ENCODE measurements around the gene CDC27. TPM values are rescaled to one million over a fixed set of nuclear protein-coding genes. Genes with fewer than 3 reads are reported as not detected.

CDC27 gene
- total RNA-seq, 1 experiment from 2014 or later = 97.5 TPM

DNA sequence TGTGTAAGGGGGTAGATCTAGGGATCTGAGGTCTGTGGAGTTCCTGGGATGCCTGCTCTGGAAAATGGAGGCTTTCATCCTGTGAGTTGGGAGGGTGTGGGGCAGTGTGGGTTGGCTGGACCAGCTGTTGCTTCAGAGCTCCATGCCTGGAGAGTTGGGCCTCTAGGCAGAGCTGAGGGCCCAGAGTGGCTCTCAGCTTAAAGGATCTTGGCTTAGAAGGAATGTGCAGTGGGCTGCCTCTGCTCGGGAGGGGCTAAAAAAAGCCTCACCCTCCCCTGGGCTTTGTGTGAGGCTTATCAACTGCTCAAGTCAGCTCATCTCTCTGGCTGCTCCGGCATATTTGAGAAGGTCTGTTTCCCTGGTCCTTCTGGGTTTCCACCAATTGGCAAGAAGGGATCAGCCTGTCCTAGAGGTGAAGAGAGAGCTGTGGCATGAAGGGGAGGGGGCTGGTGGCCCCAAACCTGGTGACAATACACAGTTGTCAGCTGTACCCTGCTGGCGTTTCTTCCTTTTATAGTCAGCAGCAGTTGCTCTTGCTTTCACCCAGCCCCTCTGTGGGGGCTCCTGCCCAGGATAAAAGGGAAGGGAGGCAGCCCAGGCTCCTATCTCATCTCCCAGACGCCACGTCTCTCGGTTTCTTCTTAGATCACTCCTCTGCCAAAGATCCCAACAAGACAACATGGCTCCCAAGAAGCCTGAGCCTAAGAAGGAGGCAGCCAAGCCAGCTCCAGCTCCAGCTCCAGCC is 19.8 kb upstream of the CDC27 start, which contains the start of gene MYL4:
MYL4 (plus strand) TSS at position 605 of the 745 bp plus-strand sequence; CDS start at position 680, 75 bp downstream.
- ChIA-PET POLR2A (no interaction called here), CTCF (no interaction called here)
- H3K4me3 ChIP-seq (ENCODE audit: low read depth in 2 of 2, low read length in 2 of 2) = no peak within 1 kb of the TSS
- ATAC-seq (no peak), DNase-seq (ENCODE audit: low read depth, low spot score) (no peak)
- no peak within 1 kb of the TSS for H3K27ac ChIP-seq (ENCODE audit: low read length)
- intact Hi-C loops (cut with micrococcal nuclease; ENCODE audit: unreplicated experiment) (no loop called here), in situ Hi-C loops (cut with HindIII; ENCODE audit: low pct_unique_long_range_greater_than_20kb, low sequenced_read_pairs) (no loop called here)
- no peaks in the 10 kb centered on the region for H3K27me3 ChIP-seq (ENCODE audit: control insufficient read depth, insufficient read depth, low read length)
- BruUV-seq (replicated peaks) = no TSS peak
- TF ChIP-seq TCF7L2 (IDR thresholded peaks at IDR 0.05; ENCODE audit: low read depth, low read length) (no peak), SIN3A (IDR thresholded peaks at IDR 0.05; ENCODE audit: borderline replicate concordance, insufficient read depth, low read depth, low read length) (no peak), POLR2AphosphoS5 (IDR thresholded peaks at IDR 0.05; ENCODE audit: low read depth, low read length) (no peak)
- TF ChIP-seq, protein P1, sequence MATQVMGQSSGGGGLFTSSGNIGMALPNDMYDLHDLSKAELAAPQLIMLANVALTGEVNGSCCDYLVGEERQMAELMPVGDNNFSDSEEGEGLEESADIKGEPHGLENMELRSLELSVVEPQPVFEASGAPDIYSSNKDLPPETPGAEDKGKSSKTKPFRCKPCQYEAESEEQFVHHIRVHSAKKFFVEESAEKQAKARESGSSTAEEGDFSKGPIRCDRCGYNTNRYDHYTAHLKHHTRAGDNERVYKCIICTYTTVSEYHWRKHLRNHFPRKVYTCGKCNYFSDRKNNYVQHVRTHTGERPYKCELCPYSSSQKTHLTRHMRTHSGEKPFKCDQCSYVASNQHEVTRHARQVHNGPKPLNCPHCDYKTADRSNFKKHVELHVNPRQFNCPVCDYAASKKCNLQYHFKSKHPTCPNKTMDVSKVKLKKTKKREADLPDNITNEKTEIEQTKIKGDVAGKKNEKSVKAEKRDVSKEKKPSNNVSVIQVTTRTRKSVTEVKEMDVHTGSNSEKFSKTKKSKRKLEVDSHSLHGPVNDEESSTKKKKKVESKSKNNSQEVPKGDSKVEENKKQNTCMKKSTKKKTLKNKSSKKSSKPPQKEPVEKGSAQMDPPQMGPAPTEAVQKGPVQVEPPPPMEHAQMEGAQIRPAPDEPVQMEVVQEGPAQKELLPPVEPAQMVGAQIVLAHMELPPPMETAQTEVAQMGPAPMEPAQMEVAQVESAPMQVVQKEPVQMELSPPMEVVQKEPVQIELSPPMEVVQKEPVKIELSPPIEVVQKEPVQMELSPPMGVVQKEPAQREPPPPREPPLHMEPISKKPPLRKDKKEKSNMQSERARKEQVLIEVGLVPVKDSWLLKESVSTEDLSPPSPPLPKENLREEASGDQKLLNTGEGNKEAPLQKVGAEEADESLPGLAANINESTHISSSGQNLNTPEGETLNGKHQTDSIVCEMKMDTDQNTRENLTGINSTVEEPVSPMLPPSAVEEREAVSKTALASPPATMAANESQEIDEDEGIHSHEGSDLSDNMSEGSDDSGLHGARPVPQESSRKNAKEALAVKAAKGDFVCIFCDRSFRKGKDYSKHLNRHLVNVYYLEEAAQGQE (IDR thresholded peaks at IDR 0.05; ENCODE audit: insufficient read depth in 1 of 2, low read depth in 2 of 2, low read length in 1 of 2) = no peak
- TF ChIP-seq, protein P2, sequence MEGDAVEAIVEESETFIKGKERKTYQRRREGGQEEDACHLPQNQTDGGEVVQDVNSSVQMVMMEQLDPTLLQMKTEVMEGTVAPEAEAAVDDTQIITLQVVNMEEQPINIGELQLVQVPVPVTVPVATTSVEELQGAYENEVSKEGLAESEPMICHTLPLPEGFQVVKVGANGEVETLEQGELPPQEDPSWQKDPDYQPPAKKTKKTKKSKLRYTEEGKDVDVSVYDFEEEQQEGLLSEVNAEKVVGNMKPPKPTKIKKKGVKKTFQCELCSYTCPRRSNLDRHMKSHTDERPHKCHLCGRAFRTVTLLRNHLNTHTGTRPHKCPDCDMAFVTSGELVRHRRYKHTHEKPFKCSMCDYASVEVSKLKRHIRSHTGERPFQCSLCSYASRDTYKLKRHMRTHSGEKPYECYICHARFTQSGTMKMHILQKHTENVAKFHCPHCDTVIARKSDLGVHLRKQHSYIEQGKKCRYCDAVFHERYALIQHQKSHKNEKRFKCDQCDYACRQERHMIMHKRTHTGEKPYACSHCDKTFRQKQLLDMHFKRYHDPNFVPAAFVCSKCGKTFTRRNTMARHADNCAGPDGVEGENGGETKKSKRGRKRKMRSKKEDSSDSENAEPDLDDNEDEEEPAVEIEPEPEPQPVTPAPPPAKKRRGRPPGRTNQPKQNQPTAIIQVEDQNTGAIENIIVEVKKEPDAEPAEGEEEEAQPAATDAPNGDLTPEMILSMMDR (IDR thresholded peaks at IDR 0.05) = no peak
- no peaks in the 10 kb centered on the region for H3K9me3 ChIP-seq (ENCODE audit: control insufficient read depth, insufficient read depth, low read depth, low read length)
- no peaks in the 10 kb centered on the region for H3K4me1 ChIP-seq (ENCODE audit: control insufficient read depth, insufficient read depth, low read length)
- no peaks in the 10 kb centered on the region for H3K36me3 ChIP-seq (ENCODE audit: control insufficient read depth, insufficient read depth, low read length)

DNA sequence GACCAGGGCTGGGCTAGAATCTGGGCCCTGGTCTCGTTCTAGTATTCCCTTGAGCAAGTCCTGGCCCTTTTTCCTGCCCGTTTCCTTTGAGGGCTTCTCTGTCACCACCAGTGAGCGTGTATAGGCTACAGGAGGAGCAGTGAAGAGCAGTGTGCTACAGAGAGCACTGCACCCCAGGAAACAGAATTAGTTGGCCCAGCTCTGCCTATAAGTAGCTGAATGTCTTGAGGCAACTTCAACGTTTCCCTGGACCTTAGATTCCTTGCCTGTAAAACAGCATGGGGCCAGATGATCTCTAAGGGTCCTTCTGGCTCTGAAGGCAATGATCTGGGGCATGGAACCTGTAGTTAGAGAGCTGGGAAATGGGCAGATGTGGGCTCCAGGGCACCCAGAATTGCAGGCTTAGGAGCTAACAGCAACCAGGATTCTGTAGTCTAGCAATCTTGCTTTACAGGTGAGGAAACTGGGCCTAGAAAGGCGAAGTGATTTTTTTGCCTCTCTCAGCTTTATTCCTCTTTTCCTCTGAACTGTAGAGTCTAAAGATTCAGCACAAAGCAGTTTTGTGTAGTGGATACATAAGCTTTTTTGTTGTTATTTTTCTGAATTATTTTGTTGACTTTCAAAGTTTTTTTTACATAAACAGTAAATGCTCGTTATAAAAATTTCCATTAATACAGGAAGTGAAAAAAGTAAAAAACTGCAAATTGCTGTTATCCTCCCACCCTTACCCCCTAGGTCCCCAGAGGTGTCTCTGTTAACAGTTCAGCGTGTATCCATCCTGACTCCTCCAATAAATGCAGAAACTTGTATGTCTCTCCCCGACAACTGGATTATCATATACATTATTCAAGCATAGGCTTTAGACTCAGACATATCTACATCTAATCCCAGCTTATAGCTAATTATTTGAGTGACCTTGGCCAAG is 18.3 kb upstream of the CDC27 start:
- ATAC-seq (no peak), DNase-seq (ENCODE audit: low read depth, low spot score) (no peak)
- no peak for TF ChIP-seq TCF7L2 (IDR thresholded peaks at IDR 0.05; ENCODE audit: low read depth, low read length)
- no peak for TF ChIP-seq SIN3A (IDR thresholded peaks at IDR 0.05; ENCODE audit: borderline replicate concordance, insufficient read depth, low read depth, low read length)
- TF ChIP-seq POLR2AphosphoS5 (IDR thresholded peaks at IDR 0.05; ENCODE audit: low read depth, low read length) = no peak
- ChIA-PET POLR2A (interaction anchor here (0.6 kb wide), 1 partner anchor 105 kb away, joined by 6 read pairs; no protein-coding TSS in a partner anchor), CTCF (interaction anchor here (0.6 kb wide), 1 partner anchor 231 kb away, joined by 3 read pairs; no protein-coding TSS in a partner anchor)
- BruUV-seq (replicated peaks) = no TSS peak
- no peak overlapping the region for H3K4me3 ChIP-seq (ENCODE audit: low read depth in 2 of 2, low read length in 2 of 2)
- H3K27ac ChIP-seq (ENCODE audit: low read length) = no peak overlapping the region
- intact Hi-C loops (cut with micrococcal nuclease; ENCODE audit: unreplicated experiment) = no loop called here
- in situ Hi-C loops (cut with HindIII; ENCODE audit: low pct_unique_long_range_greater_than_20kb, low sequenced_read_pairs) = no loop called here
- H3K9me3 ChIP-seq (ENCODE audit: control insufficient read depth, insufficient read depth, low read depth, low read length) = no peaks in the 10 kb centered on the region
- no peaks in the 10 kb centered on the region for H3K27me3 ChIP-seq (ENCODE audit: control insufficient read depth, insufficient read depth, low read length)
- H3K36me3 ChIP-seq (ENCODE audit: control insufficient read depth, insufficient read depth, low read length) = no peaks in the 10 kb centered on the region
- H3K4me1 ChIP-seq (ENCODE audit: control insufficient read depth, insufficient read depth, low read length) = no peaks in the 10 kb centered on the region

All from Panc1 (cell line).